ENCODE data around the gene SNX20. TPM values are rescaled to one million over a fixed set of nuclear protein-coding genes. Genes with fewer than 3 reads are reported as not detected.

Gene SNX20
- total and polyA plus RNA-seq, 10 of the 15 experiments (the other 5 are each of a cell fraction or from before 2014, with no cell fraction given) = 4.6 to 30.8 (median 21.9) TPM

DNA sequence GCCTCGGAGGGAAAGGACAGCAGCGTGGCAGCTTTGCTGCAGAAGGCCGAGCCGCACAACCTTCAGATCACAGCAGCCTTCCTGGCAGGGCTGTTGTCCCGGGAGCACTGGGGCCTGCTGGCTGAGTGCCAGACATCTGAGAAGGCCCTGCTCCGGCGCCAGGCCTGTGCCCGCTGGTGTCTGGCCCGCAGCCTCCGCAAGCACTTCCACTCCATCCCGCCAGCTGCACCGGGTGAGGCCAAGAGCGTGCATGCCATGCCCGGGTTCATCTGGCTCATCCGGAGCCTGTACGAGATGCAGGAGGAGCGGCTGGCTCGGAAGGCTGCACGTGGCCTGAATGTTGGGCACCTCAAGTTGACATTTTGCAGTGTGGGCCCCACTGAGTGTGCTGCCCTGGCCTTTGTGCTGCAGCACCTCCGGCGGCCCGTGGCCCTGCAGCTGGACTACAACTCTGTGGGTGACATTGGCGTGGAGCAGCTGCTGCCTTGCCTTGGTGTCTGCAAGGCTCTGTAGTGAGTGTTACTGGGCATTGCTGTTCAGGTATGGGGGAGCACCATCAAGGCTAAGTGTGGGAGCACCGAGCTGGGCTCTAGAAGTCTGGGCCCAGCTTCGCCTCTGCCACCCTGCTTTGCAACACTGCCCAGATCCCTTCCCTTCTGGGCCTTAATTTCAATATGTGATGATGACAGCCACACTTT, 30.9 kb upstream of the SNX20 start:
- BruUV-seq (replicated peaks) = no TSS peak
- no peak overlapping the region for H3K4me2 ChIP-seq (ENCODE audit: control insufficient read depth, insufficient read depth)
- no peak overlapping the region for H3K27ac ChIP-seq (ENCODE audit: control insufficient read depth, insufficient read depth)
- no peak for FAIRE-seq
- no peak overlapping the region for H3K4me3 ChIP-seq
- ChIA-PET POLR2A (no interaction called here), SMC1A (ENCODE audit: uncharacterized antibody, unreplicated experiment) (interaction anchor here (1.2 kb wide), 1 partner anchor 32 kb away, joined by 3 read pairs; no protein-coding TSS in a partner anchor), CTCF (no interaction called here), RAD21 (ENCODE audit: unreplicated experiment) (interaction anchor here (0.6 kb wide), 1 partner anchor 1757 kb away, joined by 3 read pairs; no protein-coding TSS in a partner anchor)
- DNase-seq (ENCODE audit: low read depth, low spot score) = no peak
- H3K79me2 ChIP-seq (ENCODE audit: control insufficient read depth, insufficient read depth, low read length) = no peaks in the 10 kb centered on the region; the same call in 1 of the 2 replicates
- no peaks in the 10 kb centered on the region for H3K9me3 ChIP-seq (replicated peaks; ENCODE audit: control insufficient read depth, insufficient read depth, low read length)
- peaks cover 0 to 19% of the 10 kb centered on the region in 2 experiments; a peak in 2 of 4 replicates for H3K36me3 ChIP-seq (ENCODE audit: control insufficient read depth in 2 of 2, insufficient read depth in 2 of 2, low read length in 1 of 2)
- H3K9ac ChIP-seq (ENCODE audit: control insufficient read depth, insufficient read depth, low read length) = no peak overlapping the region
- in situ Hi-C loops (cut with MboI) (no loop called here), intact Hi-C loops (cut with micrococcal nuclease; ENCODE audit: unreplicated experiment) (no loop called here)
- H3K4me1 ChIP-seq (ENCODE audit: control insufficient read depth, insufficient read depth, low read length) = peaks cover 29% of the 10 kb centered on the region
- no peaks in the 10 kb centered on the region for H4K20me1 ChIP-seq (ENCODE audit: control insufficient read depth, insufficient read depth)
- no peaks in the 10 kb centered on the region for H3K27me3 ChIP-seq (replicated peaks in 1 of 2; ENCODE audit: control insufficient read depth in 2 of 2, insufficient read depth in 2 of 2, low read length in 1 of 2)
- WGBS (ENCODE audit: insufficient coverage, insufficient replicate concordance, low lambda C conversion rate, missing lambda C conversion rate) = 97% methylated on average over 25 of the region's 25 CpGs
- H2AFZ ChIP-seq (ENCODE audit: control insufficient read depth, low read depth, low read length) = no peak overlapping the region
- ATAC-seq = no peak
- TF ChIP-seq YY1 (IDR thresholded peaks at IDR 0.05; ENCODE audit: low read depth, low read length) = no peak
- TF ChIP-seq SPI1 (IDR thresholded peaks at IDR 0.05; ENCODE audit: borderline replicate concordance, insufficient read depth, low read depth, low read length) = no peak
- TF ChIP-seq NRF1 (conservative IDR thresholded peaks at IDR 0.05; ENCODE audit: low read depth, low read length) = no peak
- TF ChIP-seq CHD1 (IDR thresholded peaks at IDR 0.05; ENCODE audit: low read depth, low read length) = no peak
- no peak for TF ChIP-seq TCF12 (IDR thresholded peaks at IDR 0.05; ENCODE audit: low read depth, low read length)
- no peak for TF ChIP-seq JUNB (IDR thresholded peaks at IDR 0.05)
- TF ChIP-seq, protein P1, sequence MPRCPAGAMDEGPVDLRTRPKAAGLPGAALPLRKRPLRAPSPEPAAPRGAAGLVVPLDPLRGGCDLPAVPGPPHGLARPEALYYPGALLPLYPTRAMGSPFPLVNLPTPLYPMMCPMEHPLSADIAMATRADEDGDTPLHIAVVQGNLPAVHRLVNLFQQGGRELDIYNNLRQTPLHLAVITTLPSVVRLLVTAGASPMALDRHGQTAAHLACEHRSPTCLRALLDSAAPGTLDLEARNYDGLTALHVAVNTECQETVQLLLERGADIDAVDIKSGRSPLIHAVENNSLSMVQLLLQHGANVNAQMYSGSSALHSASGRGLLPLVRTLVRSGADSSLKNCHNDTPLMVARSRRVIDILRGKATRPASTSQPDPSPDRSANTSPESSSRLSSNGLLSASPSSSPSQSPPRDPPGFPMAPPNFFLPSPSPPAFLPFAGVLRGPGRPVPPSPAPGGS (IDR thresholded peaks at IDR 0.05; ENCODE audit: borderline replicate concordance, insufficient read depth, low read depth, low read length, poor library complexity, severe bottlenecking) = no peak
- TF ChIP-seq, protein P2, sequence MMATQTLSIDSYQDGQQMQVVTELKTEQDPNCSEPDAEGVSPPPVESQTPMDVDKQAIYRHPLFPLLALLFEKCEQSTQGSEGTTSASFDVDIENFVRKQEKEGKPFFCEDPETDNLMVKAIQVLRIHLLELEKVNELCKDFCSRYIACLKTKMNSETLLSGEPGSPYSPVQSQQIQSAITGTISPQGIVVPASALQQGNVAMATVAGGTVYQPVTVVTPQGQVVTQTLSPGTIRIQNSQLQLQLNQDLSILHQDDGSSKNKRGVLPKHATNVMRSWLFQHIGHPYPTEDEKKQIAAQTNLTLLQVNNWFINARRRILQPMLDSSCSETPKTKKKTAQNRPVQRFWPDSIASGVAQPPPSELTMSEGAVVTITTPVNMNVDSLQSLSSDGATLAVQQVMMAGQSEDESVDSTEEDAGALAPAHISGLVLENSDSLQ (IDR thresholded peaks at IDR 0.05) = no peak
- TF ChIP-seq MEF2A (IDR thresholded peaks at IDR 0.05; ENCODE audit: insufficient read depth, low read depth, low read length) = no peak
- no peak for TF ChIP-seq IKZF1 (conservative IDR thresholded peaks at IDR 0.05)
- TF ChIP-seq, protein P3, sequence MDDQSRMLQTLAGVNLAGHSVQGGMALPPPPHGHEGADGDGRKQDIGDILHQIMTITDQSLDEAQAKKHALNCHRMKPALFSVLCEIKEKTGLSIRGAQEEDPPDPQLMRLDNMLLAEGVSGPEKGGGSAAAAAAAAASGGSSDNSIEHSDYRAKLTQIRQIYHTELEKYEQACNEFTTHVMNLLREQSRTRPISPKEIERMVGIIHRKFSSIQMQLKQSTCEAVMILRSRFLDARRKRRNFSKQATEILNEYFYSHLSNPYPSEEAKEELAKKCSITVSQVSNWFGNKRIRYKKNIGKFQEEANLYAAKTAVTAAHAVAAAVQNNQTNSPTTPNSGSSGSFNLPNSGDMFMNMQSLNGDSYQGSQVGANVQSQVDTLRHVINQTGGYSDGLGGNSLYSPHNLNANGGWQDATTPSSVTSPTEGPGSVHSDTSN (IDR thresholded peaks at IDR 0.05; ENCODE audit: insufficient replicate concordance, low read depth, low read length) = no peak
- TF ChIP-seq TCF7 (IDR thresholded peaks at IDR 0.05; ENCODE audit: borderline replicate concordance) = no peak
- TF ChIP-seq MTA3 (IDR thresholded peaks at IDR 0.05; ENCODE audit: borderline replicate concordance, low read length) = no peak
- TF ChIP-seq STAT3 (IDR thresholded peaks at IDR 0.05; ENCODE audit: low read depth, low read length) = no peak
- TF ChIP-seq, protein P4, sequence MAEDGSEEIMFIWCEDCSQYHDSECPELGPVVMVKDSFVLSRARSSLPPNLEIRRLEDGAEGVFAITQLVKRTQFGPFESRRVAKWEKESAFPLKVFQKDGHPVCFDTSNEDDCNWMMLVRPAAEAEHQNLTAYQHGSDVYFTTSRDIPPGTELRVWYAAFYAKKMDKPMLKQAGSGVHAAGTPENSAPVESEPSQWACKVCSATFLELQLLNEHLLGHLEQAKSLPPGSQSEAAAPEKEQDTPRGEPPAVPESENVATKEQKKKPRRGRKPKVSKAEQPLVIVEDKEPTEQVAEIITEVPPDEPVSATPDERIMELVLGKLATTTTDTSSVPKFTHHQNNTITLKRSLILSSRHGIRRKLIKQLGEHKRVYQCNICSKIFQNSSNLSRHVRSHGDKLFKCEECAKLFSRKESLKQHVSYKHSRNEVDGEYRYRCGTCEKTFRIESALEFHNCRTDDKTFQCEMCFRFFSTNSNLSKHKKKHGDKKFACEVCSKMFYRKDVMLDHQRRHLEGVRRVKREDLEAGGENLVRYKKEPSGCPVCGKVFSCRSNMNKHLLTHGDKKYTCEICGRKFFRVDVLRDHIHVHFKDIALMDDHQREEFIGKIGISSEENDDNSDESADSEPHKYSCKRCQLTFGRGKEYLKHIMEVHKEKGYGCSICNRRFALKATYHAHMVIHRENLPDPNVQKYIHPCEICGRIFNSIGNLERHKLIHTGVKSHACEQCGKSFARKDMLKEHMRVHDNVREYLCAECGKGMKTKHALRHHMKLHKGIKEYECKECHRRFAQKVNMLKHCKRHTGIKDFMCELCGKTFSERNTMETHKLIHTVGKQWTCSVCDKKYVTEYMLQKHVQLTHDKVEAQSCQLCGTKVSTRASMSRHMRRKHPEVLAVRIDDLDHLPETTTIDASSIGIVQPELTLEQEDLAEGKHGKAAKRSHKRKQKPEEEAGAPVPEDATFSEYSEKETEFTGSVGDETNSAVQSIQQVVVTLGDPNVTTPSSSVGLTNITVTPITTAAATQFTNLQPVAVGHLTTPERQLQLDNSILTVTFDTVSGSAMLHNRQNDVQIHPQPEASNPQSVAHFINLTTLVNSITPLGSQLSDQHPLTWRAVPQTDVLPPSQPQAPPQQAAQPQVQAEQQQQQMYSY (CRISPR knock-in tag; IDR thresholded peaks at IDR 0.05) = no peak
- TF ChIP-seq ETV6 (conservative IDR thresholded peaks at IDR 0.05 in 1 of 2, IDR thresholded peaks at IDR 0.05 in 1 of 2; ENCODE audit: borderline replicate concordance in 1 of 2, low read depth in 1 of 2) = no peak

Data from GM12878 (cell line).